ENCODE measurements around the gene UBE2G2.

Gene UBE2G2

GRCh38 chr21:44763451-44764318, 37.9 kb downstream of the UBE2G2 start:
- no peak for DNase-seq (ENCODE audit: low read depth in 2 of 2)

- DNase-seq (ENCODE audit: low read depth in 2 of 2) = no peak
Observed at GRCh38 chr21:44763050-44763378, 38.6 kb downstream of the UBE2G2 start.

GRCh38 chr21:44762221-44763049, 39.2 kb downstream of the UBE2G2 start:
- DNase-seq (ENCODE audit: low read depth in 2 of 2) = no peak

- DNase-seq (ENCODE audit: low read depth in 2 of 2) = no peak
Observed at GRCh38 chr21:44761747-44762208, 39.8 kb downstream of the UBE2G2 start.

- DNase-seq (ENCODE audit: low read depth in 2 of 2) = no peak
Observed at GRCh38 chr21:44761011-44761729, 40.5 kb downstream of the UBE2G2 start.

- no peak for DNase-seq (ENCODE audit: low read depth in 2 of 2)
Observed at GRCh38 chr21:44760376-44760775, 41.2 kb downstream of the UBE2G2 start.

GRCh38 chr21:44759628-44760285, 41.9 kb downstream of the UBE2G2 start:
- DNase-seq (ENCODE audit: low read depth in 2 of 2) = no peak

- no peak for DNase-seq (ENCODE audit: low read depth in 2 of 2)
Observed at GRCh38 chr21:44758781-44759627, 42.6 kb downstream of the UBE2G2 start.

GRCh38 chr21:44758141-44758561, 43.5 kb downstream of the UBE2G2 start:
- DNase-seq (ENCODE audit: low read depth in 2 of 2) = no peak

GRCh38 chr21:44757731-44758130, 43.9 kb downstream of the UBE2G2 start:
- DNase-seq (ENCODE audit: low read depth in 2 of 2) = no peak

GRCh38 chr21:44756423-44757185, 45.0 kb downstream of the UBE2G2 start:
- no peak for DNase-seq (ENCODE audit: low read depth in 2 of 2)

- no peak for DNase-seq (ENCODE audit: low read depth in 2 of 2)
Observed at GRCh38 chr21:44755227-44755626, 46.4 kb downstream of the UBE2G2 start.

- no peak for DNase-seq (ENCODE audit: low read depth in 2 of 2)
Observed at GRCh38 chr21:44753357-44753756, 48.3 kb downstream of the UBE2G2 start.

GRCh38 chr21:44752671-44753235, 48.9 kb downstream of the UBE2G2 start:
- DNase-seq (ENCODE audit: low read depth in 2 of 2) = no peak

- DNase-seq (ENCODE audit: low read depth in 2 of 2) = no peak
Observed at GRCh38 chr21:44751799-44752636, 49.6 kb downstream of the UBE2G2 start.

- no peak for DNase-seq (ENCODE audit: low read depth in 2 of 2)
Observed at GRCh38 chr21:44751186-44751798, 50.3 kb downstream of the UBE2G2 start.

- DNase-seq (ENCODE audit: low read depth in 2 of 2) = no peak
Observed at GRCh38 chr21:44750675-44751025, 51.0 kb downstream of the UBE2G2 start.
